Activated T-cell treated with anti-CD3 and anti-CD28 coated beads for 24 hours (primary cell): ENCODE results near the gene LGALS3.

Experiments used
- DNase-seq: peaks from one replicate; pipeline ENCODE4 v3.0.0-alpha.2; 2020; ENCODE audit warnings: low read depth

Gene LGALS3

GRCh38 chr14:55115460-55115859 is 13.6 kb upstream of the LGALS3 start:
- DNase-seq = no peak

GRCh38 chr14:55115861-55116245 is 13.2 kb upstream of the LGALS3 start:
- DNase-seq = no peak

GRCh38 chr14:55116246-55117030 is 12.6 kb upstream of the LGALS3 start:
- no peak for DNase-seq

- no peak for DNase-seq
These were observed 11.1 kb upstream of the LGALS3 start for GRCh38 chr14:55117803-55118441.

GRCh38 chr14:55118761-55119160 is 10.3 kb upstream of the LGALS3 start:
- DNase-seq = no peak

GRCh38 chr14:55120571-55121495 is 8.2 kb upstream of the LGALS3 start:
- DNase-seq = no peak

GRCh38 chr14:55121628-55122439 is 7.2 kb upstream of the LGALS3 start:
- no peak for DNase-seq

GRCh38 chr14:55122440-55122986 is 6.5 kb upstream of the LGALS3 start:
- DNase-seq = no peak

GRCh38 chr14:55123101-55123500 is 6.0 kb upstream of the LGALS3 start:
- DNase-seq = no peak

GRCh38 chr14:55123852-55124639 is 5.0 kb upstream of the LGALS3 start:
- no peak for DNase-seq

- DNase-seq = no peak
These were observed 4.2 kb upstream of the LGALS3 start for GRCh38 chr14:55124774-55125386.

- DNase-seq = no peak
These were observed 3.6 kb upstream of the LGALS3 start for GRCh38 chr14:55125403-55125802.

GRCh38 chr14:55126034-55126433 is 3.0 kb upstream of the LGALS3 start:
- no peak for DNase-seq

- no peak for DNase-seq
These were observed 2.1 kb upstream of the LGALS3 start for GRCh38 chr14:55126932-55127459.

GRCh38 chr14:55127460-55127951 is 1.5 kb upstream of the LGALS3 start:
- DNase-seq = no peak

- no peak for DNase-seq
These were observed 516 bp upstream of the LGALS3 start for GRCh38 chr14:55128386-55129085.

GRCh38 chr14:55129428-55130195 is 560 bp downstream of the LGALS3 start:
- no peak for DNase-seq

GRCh38 chr14:55130196-55130550 is 1.1 kb downstream of the LGALS3 start:
- DNase-seq = no peak
